HCT116 (cell line): ENCODE data around the gene POLN. TPM values are rescaled to one million over a fixed set of nuclear protein-coding genes. Genes with fewer than 3 reads are reported as not detected.

Source experiments
- ATAC-seq: fragments of 200-7000 bp; cut with Tn5 transposase; 2 replicates; pipeline ENCODE4 v1.9.1; 2020; ENCODE audit warnings: mild to moderate bottlenecking, moderate library complexity
- BruUV-seq: library from RNA; stranded (reverse); fragments of 400-500 nt; replicated peaks from 2 replicates; lab custom pipeline; 2021; lab: Mats Ljungman, UMichigan
- CTCF ChIA-PET: fragments of 300-600 bp; sonication (Branson Sonifier 250); formaldehyde crosslinking; loops from one replicate; lab custom pipeline; 2021; ENCODE audit warnings: antibody characterized with exemption; lab: Charles Lee
- POLR2A ChIA-PET: fragments of 300-600, 350-600 bp; sonication (Branson Sonifier 250); formaldehyde crosslinking; loops from one replicate; lab custom pipeline; 2021; ENCODE audit warnings: antibody characterized with exemption; lab: Charles Lee
- RAD21 ChIA-PET, 2 experiments: fragments of 300-600 bp; sonication (Branson Sonifier 250); formaldehyde crosslinking; loops; one replicate each; lab custom pipeline; 2023; ENCODE audit warnings: low total read pairs in 2 of 2; ENCODE audit not compliant: uncharacterized antibody in 2 of 2, unreplicated experiment in 2 of 2, low non-redundant PET in 1 of 2; lab: Charles Lee
- DNase-seq: peaks from one replicate; pipeline ENCODE4 v3.0.0-alpha.2; 2010; ENCODE audit warnings: low read depth, low spot score
- H2AFZ ChIP-seq: fragments of 200-600 bp; shearing (Covaris generic), sonication (generic); 2 replicates; pipeline ENCODE4 v1.6.1; 2017; ENCODE audit warnings: low read depth, mixed run types, mixed read lengths, antibody characterized with exemption, low read length; ENCODE audit not compliant: poor library complexity, severe bottlenecking
- H3K27ac ChIP-seq: 2 replicates; pipeline ENCODE4 v1.5.1; 2012; ENCODE audit warnings: low read depth, low read length
- H3K27me3 ChIP-seq: fragments of 200-600 bp; sonication (generic); 2 replicates; pipeline ENCODE4 v1.6.1; 2016; ENCODE audit warnings: mixed run types, low read length, mixed read lengths; ENCODE audit not compliant: insufficient read depth
- H3K36me3 ChIP-seq, 2 experiments: fragments of 200-500 bp in 1 of 2; fragments of 200-600 bp in 1 of 2; sonication (Bioruptor generic) in 1 of 2; sonication (generic) in 1 of 2; 2 replicates each; pipeline versions ENCODE4 v1.5.1 to v1.6.1; 2014 to 2016; ENCODE audit warnings: low read length in 2 of 2, inconsistent platforms in 1 of 2, mixed read lengths in 1 of 2, mixed run types in 1 of 2; ENCODE audit not compliant: insufficient read depth in 2 of 2, control insufficient read depth in 1 of 2
- H3K4me1 ChIP-seq, 2 experiments: fragments of 200-600 bp in 1 of 2; sonication (generic) in 1 of 2; 2 replicates each; pipeline versions ENCODE4 v1.5.1 to v1.6.1; 2012 to 2017; ENCODE audit warnings: low read length in 2 of 2, inconsistent platforms in 1 of 2, mild to moderate bottlenecking in 1 of 2, mixed read lengths in 1 of 2, mixed run types in 1 of 2, moderate library complexity in 1 of 2; ENCODE audit not compliant: insufficient read depth in 2 of 2, control insufficient read depth in 1 of 2
- H3K4me2 ChIP-seq: fragments of 200-600 bp; sonication (generic); 2 replicates; pipeline ENCODE4 v1.6.1; 2017; ENCODE audit warnings: mixed run types, low read length, mixed read lengths
- H3K4me3 ChIP-seq, 2 experiments: fragments of 200-600 bp in 1 of 2; sonication (generic) in 1 of 2; replicated peaks in 1 of 2; 2 replicates each; pipeline ENCODE4 v1.5.1; 2011 to 2016; ENCODE audit warnings: low read length in 2 of 2, control low read depth in 1 of 2, low read depth in 1 of 2, mild to moderate bottlenecking in 1 of 2, mixed read lengths in 1 of 2, mixed run types in 1 of 2
- H3K79me2 ChIP-seq: fragments of 200-600 bp; sonication (generic); 2 replicates; pipeline ENCODE4 v1.6.1; 2017; ENCODE audit warnings: mild to moderate bottlenecking, mixed run types, low read length, moderate library complexity, mixed read lengths; ENCODE audit not compliant: insufficient read depth
- H3K9ac ChIP-seq: fragments of 200-600 bp; sonication (generic); 2 replicates; pipeline ENCODE4 v1.6.1; 2016; ENCODE audit warnings: low read length, mixed read lengths
- H3K9me2 ChIP-seq: fragments of 200-600 bp; sonication (generic), shearing (Covaris generic); 2 replicates; pipeline ENCODE4 v1.6.1; 2017; ENCODE audit warnings: mixed run types, mild to moderate bottlenecking, moderate library complexity; ENCODE audit not compliant: insufficient read depth
- H3K9me3 ChIP-seq, 2 experiments: fragments of 200-500 bp in 1 of 2; fragments of 200-600 bp in 1 of 2; sonication (Bioruptor generic) in 1 of 2; sonication (generic) in 1 of 2; 2 replicates each; pipeline ENCODE4 v1.6.1; 2014 to 2017; ENCODE audit warnings: low read length in 2 of 2, mixed read lengths in 2 of 2, inconsistent platforms in 1 of 2, low read depth in 1 of 2, mild to moderate bottlenecking in 1 of 2, mixed run types in 1 of 2, moderate library complexity in 1 of 2; ENCODE audit not compliant: control insufficient read depth in 1 of 2, insufficient read depth in 1 of 2
- H4K20me1 ChIP-seq: fragments of 200-600 bp; sonication (generic), shearing (Covaris generic); 2 replicates; pipeline ENCODE4 v1.6.1; 2017; ENCODE audit warnings: mixed run types, mild to moderate bottlenecking, moderate library complexity; ENCODE audit not compliant: insufficient read depth
- ATF3 ChIP-seq: IDR thresholded peaks from 2 replicates; pipeline ENCODE4 v1.6.1; 2012
- CBX3 ChIP-seq: IDR thresholded peaks from 2 replicates; pipeline ENCODE4 v1.6.1; 2012; ENCODE audit warnings: low read depth
- CEBPB ChIP-seq: IDR thresholded peaks from 2 replicates; pipeline ENCODE4 v1.6.1; 2012; ENCODE audit warnings: low read depth
- EZH2 ChIP-seq: fragments of 200-600 bp; sonication (generic); IDR thresholded peaks from 2 replicates; pipeline ENCODE4 v1.6.1; 2017; ENCODE audit warnings: antibody characterized with exemption, mixed run types
- EZH2phosphoT487 ChIP-seq: fragments of 200-600 bp; IDR thresholded peaks from 2 replicates; pipeline ENCODE4 v1.6.1; 2018; ENCODE audit warnings: antibody characterized with exemption, borderline replicate concordance
- MAX ChIP-seq: IDR thresholded peaks from 2 replicates; pipeline ENCODE4 v1.6.1; 2012
- POLR2AphosphoS5 ChIP-seq: IDR thresholded peaks from 2 replicates; pipeline ENCODE4 v1.6.1; 2011; ENCODE audit warnings: mild to moderate bottlenecking, low read depth, low read length, moderate library complexity
- RAD21 ChIP-seq: IDR thresholded peaks from 2 replicates; pipeline ENCODE4 v1.6.1; 2012; ENCODE audit warnings: low read depth, mild to moderate bottlenecking
- SIN3A ChIP-seq: IDR thresholded peaks from 2 replicates; pipeline ENCODE4 v1.6.1; 2012; ENCODE audit warnings: low read depth
- SP1 ChIP-seq: IDR thresholded peaks from 2 replicates; pipeline ENCODE4 v1.6.1; 2012; ENCODE audit warnings: low read depth
- SRF ChIP-seq: IDR thresholded peaks from 2 replicates; pipeline ENCODE4 v1.6.1; 2012; ENCODE audit warnings: low read depth
- YY1 ChIP-seq: IDR thresholded peaks from 2 replicates; pipeline ENCODE4 v1.6.1; 2011; ENCODE audit warnings: low read length, low read depth, moderate library complexity, mild to moderate bottlenecking; ENCODE audit not compliant: insufficient replicate concordance; ENCODE audit errors: extremely low read depth
- ZNF274 ChIP-seq: fragments of 200-500 bp; sonication (Bioruptor generic); IDR thresholded peaks from 2 replicates; pipeline ENCODE4 v1.6.1; 2014; ENCODE audit warnings: mild to moderate bottlenecking, low read depth, low read length, inconsistent platforms
- intact Hi-C: fragments of 100-400 bp; cut with micrococcal nuclease; formaldehyde crosslinking; loops from 2 replicates; pipeline ENCODE4 v1.10.0; 2022
- total RNA-seq: library from RNA; stranded (reverse); gene quantifications from one replicate; pipeline ENCODE4 v1.2.1, GENCODE V29; 2021; ENCODE audit not compliant: unreplicated experiment

Gene POLN
- total RNA-seq, 1 experiment from 2014 or later, result 3.1 TPM

GRCh38 chr4:2104556-2105345, 137.2 kb downstream of the POLN start:
- CTCF ChIA-PET, result no interaction called here
- BruUV-seq, result no TSS peak
- POLR2A ChIA-PET, result no interaction called here
- no peak overlapping the region for H3K9ac ChIP-seq
- no peaks in the 10 kb centered on the region for H3K27me3 ChIP-seq
- no peak overlapping the region for H2AFZ ChIP-seq
- H3K36me3 ChIP-seq, result no peaks in the 10 kb centered on the region
- no peaks in the 10 kb centered on the region for H4K20me1 ChIP-seq
- no peaks in the 10 kb centered on the region for H3K9me2 ChIP-seq
- H3K4me3 ChIP-seq, result no peak overlapping the region
- no peaks in the 10 kb centered on the region for H3K4me1 ChIP-seq
- no peak for ATAC-seq
- no peak overlapping the region for H3K27ac ChIP-seq
- H3K79me2 ChIP-seq, result no peaks in the 10 kb centered on the region
- TF ChIP-seq CBX3, result no peak
- TF ChIP-seq SP1, result no peak
- TF ChIP-seq EZH2phosphoT487, result no peak
- TF ChIP-seq SIN3A, result no peak
- no peak for TF ChIP-seq EZH2
- TF ChIP-seq YY1, result no peak
- TF ChIP-seq CEBPB, result no peak
- no peak for TF ChIP-seq RAD21
- no peak overlapping the region for H3K4me2 ChIP-seq
- RAD21 ChIA-PET, result no interaction called here
- DNase-seq, result no peak
- peaks cover 7 to 13% of the 10 kb centered on the region in 2 experiments; a peak in 3 of 4 replicates for H3K9me3 ChIP-seq
- intact Hi-C loops, result no loop called here

- no peaks in the 10 kb centered on the region for H3K4me1 ChIP-seq
- intact Hi-C loops, result no loop called here
- no peak overlapping the region for H3K4me3 ChIP-seq
- CTCF ChIA-PET, result no interaction called here
- no peak overlapping the region for H3K27ac ChIP-seq
- POLR2A ChIA-PET, result no interaction called here
- H3K9me3 ChIP-seq, result peaks cover 7 to 13% of the 10 kb centered on the region in 2 experiments; a peak in 3 of 4 replicates
- no peaks in the 10 kb centered on the region for H3K36me3 ChIP-seq
- H3K4me2 ChIP-seq, result no peak overlapping the region
- H3K27me3 ChIP-seq, result no peaks in the 10 kb centered on the region
- H2AFZ ChIP-seq, result no peak overlapping the region
- H3K9ac ChIP-seq, result no peak overlapping the region
- BruUV-seq, result no TSS peak
- DNase-seq (no peak), ATAC-seq (no peak)
- no peaks in the 10 kb centered on the region for H3K9me2 ChIP-seq
- H4K20me1 ChIP-seq, result no peaks in the 10 kb centered on the region
- TF ChIP-seq CBX3 (0 out of 2 replicates have a peak, but pooled peaks have one; percentile 39), ZNF274 (no peak), SRF (no peak), SP1 (no peak), POLR2AphosphoS5 (no peak), ATF3 (no peak), MAX (no peak), RAD21 (no peak)
- RAD21 ChIA-PET, result no interaction called here
- H3K79me2 ChIP-seq, result no peaks in the 10 kb centered on the region
These were observed 137.9 kb downstream of the POLN start for GRCh38 chr4:2103843-2104547.
